ENCODE data around the gene SOX8. TPM values are rescaled to one million over a fixed set of nuclear protein-coding genes. Genes with fewer than 3 reads are reported as not detected.

The SOX8 gene
- total RNA-seq, 1 donor from 2014 or later = 0.71 TPM

GRCh38 chr16:988471-989353, 7.1 kb downstream of the SOX8 start:
- H3K36me3 ChIP-seq (ENCODE audit: control insufficient read depth, insufficient read depth, low read length) = no peaks in the 10 kb centered on the region
- H3K4me3 ChIP-seq (ENCODE audit: low read depth, low read length) = no peak overlapping the region
- peaks cover 60% of the 10 kb centered on the region for H3K27me3 ChIP-seq (ENCODE audit: control insufficient read depth, insufficient read depth, low read length)
- no peak for DNase-seq (ENCODE audit: low read depth)
- no peak for TF ChIP-seq CTCF (IDR thresholded peaks at IDR 0.05; ENCODE audit: insufficient read depth, low read length, poor library complexity, severe bottlenecking)

GRCh38 chr16:989354-989814, 7.8 kb downstream of the SOX8 start:
- no peak overlapping the region for H3K4me3 ChIP-seq (ENCODE audit: low read depth, low read length)
- H3K36me3 ChIP-seq (ENCODE audit: control insufficient read depth, insufficient read depth, low read length) = no peaks in the 10 kb centered on the region
- H3K27me3 ChIP-seq (ENCODE audit: control insufficient read depth, insufficient read depth, low read length) = peaks cover 54% of the 10 kb centered on the region
- DNase-seq (ENCODE audit: low read depth) = no peak
- TF ChIP-seq CTCF (IDR thresholded peaks at IDR 0.05; ENCODE audit: insufficient read depth, low read length, poor library complexity, severe bottlenecking) = no peak

GRCh38 chr16:990516-991291, 9.1 kb downstream of the SOX8 start:
- DNase-seq (ENCODE audit: low read depth) = no peak
- Histone ChIP-seq H3K4me3 (ENCODE audit: low read depth, low read length) (no peak overlapping the region), H3K27me3 (ENCODE audit: control insufficient read depth, insufficient read depth, low read length) (peaks cover 43% of the 10 kb centered on the region), H3K36me3 (ENCODE audit: control insufficient read depth, insufficient read depth, low read length) (no peaks in the 10 kb centered on the region)
- no peak for TF ChIP-seq CTCF (IDR thresholded peaks at IDR 0.05; ENCODE audit: insufficient read depth, low read length, poor library complexity, severe bottlenecking)

GRCh38 chr16:991345-991744, 9.8 kb downstream of the SOX8 start:
- no peak for TF ChIP-seq CTCF (IDR thresholded peaks at IDR 0.05; ENCODE audit: insufficient read depth, low read length, poor library complexity, severe bottlenecking)
- Histone ChIP-seq H3K36me3 (ENCODE audit: control insufficient read depth, insufficient read depth, low read length) (no peaks in the 10 kb centered on the region), H3K27me3 (ENCODE audit: control insufficient read depth, insufficient read depth, low read length) (peaks cover 38% of the 10 kb centered on the region), H3K4me3 (ENCODE audit: low read depth, low read length) (no peak overlapping the region)
- no peak for DNase-seq (ENCODE audit: low read depth)

GRCh38 chr16:991773-992172, 10.2 kb downstream of the SOX8 start:
- peaks cover 35% of the 10 kb centered on the region for H3K27me3 ChIP-seq (ENCODE audit: control insufficient read depth, insufficient read depth, low read length)
- H3K4me3 ChIP-seq (ENCODE audit: low read depth, low read length) = no peak overlapping the region
- no peak for TF ChIP-seq CTCF (IDR thresholded peaks at IDR 0.05; ENCODE audit: insufficient read depth, low read length, poor library complexity, severe bottlenecking)
- H3K36me3 ChIP-seq (ENCODE audit: control insufficient read depth, insufficient read depth, low read length) = no peaks in the 10 kb centered on the region
- no peak for DNase-seq (ENCODE audit: low read depth)

Measured in kidney epithelial cell (primary cell).